Activated CD4-positive, alpha-beta T cell treated with anti-CD3 and anti-CD28 coated beads, Interleukin-2, amount 50 U/mL, for 4 hours (primary cell): ENCODE results near the gene TAF1C.
A peak's percentile ranks its signal among the peaks of the same experiment; 100 is the strongest.
"Not testable (repeated sequence)": the region's sequence is repeated elsewhere in the genome, so short reads cannot be mapped to it uniquely, and the experiment has no call there.

Experiments
- DNase-seq, 2 experiments: peaks; one replicate each; pipeline ENCODE4 v3.0.0-alpha.2; 2020

The TAF1C gene

GRCh38 chr16:84186685-84187437, at the start of gene TAF1C:
Gene TAF1C (minus strand): TSS chr16:84187057. CDS start chr16:84184988, 2,069 bp downstream.
- DNase-seq = peak; percentile 85 to 87

GRCh38 chr16:84234321-84235241, 47.7 kb upstream of the TAF1C start:
- DNase-seq = no peak

- DNase-seq = no peak
Measured at GRCh38 chr16:84233748-84234147, 46.9 kb upstream of the TAF1C start.

- DNase-seq = no peak
Measured at GRCh38 chr16:84232969-84233368, 46.1 kb upstream of the TAF1C start.

GRCh38 chr16:84232060-84232459, 45.2 kb upstream of the TAF1C start:
- DNase-seq = no peak

GRCh38 chr16:84229471-84229870, 42.6 kb upstream of the TAF1C start:
- no peak for DNase-seq

- DNase-seq = no peak
Measured at GRCh38 chr16:84228256-84228838, 41.5 kb upstream of the TAF1C start.

GRCh38 chr16:84227548-84227947, 40.7 kb upstream of the TAF1C start:
- no peak for DNase-seq

- DNase-seq = no peak
Measured at GRCh38 chr16:84226026-84226425, 39.2 kb upstream of the TAF1C start.

- no peak for DNase-seq
Measured at GRCh38 chr16:84225571-84225970, 38.7 kb upstream of the TAF1C start.

GRCh38 chr16:84225126-84225525, 38.3 kb upstream of the TAF1C start:
- no peak for DNase-seq

- DNase-seq = no peak
Measured at GRCh38 chr16:84224554-84224953, 37.7 kb upstream of the TAF1C start.

- no peak for DNase-seq
Measured at GRCh38 chr16:84223456-84223855, 36.6 kb upstream of the TAF1C start.

- DNase-seq = no peak
Measured at GRCh38 chr16:84220851-84221250, 34.0 kb upstream of the TAF1C start.

- DNase-seq = no peak
Measured at GRCh38 chr16:84218956-84219355, 32.1 kb upstream of the TAF1C start.

- no peak for DNase-seq
Measured at GRCh38 chr16:84218176-84218823, 31.4 kb upstream of the TAF1C start.

GRCh38 chr16:84216144-84216543, 29.3 kb upstream of the TAF1C start:
- not testable (repeated sequence) for DNase-seq

GRCh38 chr16:84215531-84215930, 28.7 kb upstream of the TAF1C start:
- DNase-seq = no peak

- DNase-seq = no peak
Measured at GRCh38 chr16:84214451-84215066, 27.7 kb upstream of the TAF1C start.

- DNase-seq = no peak
Measured at GRCh38 chr16:84212631-84213030, 25.8 kb upstream of the TAF1C start.

- DNase-seq = no peak
Measured at GRCh38 chr16:84212154-84212553, 25.3 kb upstream of the TAF1C start.

GRCh38 chr16:84209989-84210388, 23.1 kb upstream of the TAF1C start:
- no peak for DNase-seq

GRCh38 chr16:84207879-84208278, 21.0 kb upstream of the TAF1C start:
- no peak for DNase-seq
